Esophagus muscularis mucosa (tissue), 4 donors: ENCODE results near the gene PAPSS1. TPM values are rescaled to one million over a fixed set of nuclear protein-coding genes. Genes with fewer than 3 reads are reported as not detected.

ENCODE experiments used
- DNase-seq: peaks from one replicate; pipeline ENCODE4 v3.0.0-alpha.2; 2017; ENCODE audit errors: extremely low spot score
- H3K27ac ChIP-seq, 4 donors: fragments of 200-600 bp; sonication (generic); replicated peaks in 1 of 4; 1 replicate in 3 of 4; 2 replicates in 1 of 4; pipeline ENCODE4 v1.5.1; 2016 to 2019; ENCODE audit warnings: mild to moderate bottlenecking in 1 of 4
- H3K27me3 ChIP-seq, 4 donors: fragments of 200-600 bp; sonication (generic); one replicate each; pipeline versions ENCODE4 v1.5.1 to v1.6.0; 2016 to 2019
- H3K36me3 ChIP-seq, 4 donors: fragments of 200-600 bp; sonication (generic); one replicate each; pipeline ENCODE4 v1.5.1; 2016 to 2019
- H3K4me1 ChIP-seq, 4 donors: fragments of 200-600 bp; sonication (generic); one replicate each; pipeline ENCODE4 v1.5.1; 2016 to 2019
- H3K4me3 ChIP-seq, 4 donors: fragments of 200-600 bp; sonication (generic); 1 replicate in 2 of 4; 2 replicates in 2 of 4; pipeline ENCODE4 v1.5.1; 2016 to 2019; ENCODE audit warnings: mild to moderate bottlenecking in 4 of 4, moderate library complexity in 1 of 4
- H3K9me3 ChIP-seq, 4 donors: fragments of 200-600 bp; sonication (generic); 1 replicate in 3 of 4; 2 replicates in 1 of 4; pipeline ENCODE4 v1.5.1; 2016 to 2019
- CTCF ChIP-seq, 3 experiments: fragments of 200-600 bp in 2 of 3; fragments of 450-650 bp in 1 of 3; sonication (generic) in 2 of 3; IDR thresholded peaks; one replicate each; pipeline ENCODE4 v1.5.1; 2017 to 2019; ENCODE audit warnings: antibody characterized with exemption in 3 of 3, mild to moderate bottlenecking in 2 of 3, moderate library complexity in 1 of 3
- EP300 ChIP-seq: sonication (generic); formaldehyde crosslinking; IDR thresholded peaks from one replicate; pipeline ENCODE4 v1.6.1; 2017; ENCODE audit warnings: antibody characterized with exemption
- POLR2A ChIP-seq: fragments of 450-650 bp; IDR thresholded peaks from one replicate; pipeline ENCODE4 v1.6.1; 2017; ENCODE audit warnings: antibody characterized with exemption, moderate library complexity, mild to moderate bottlenecking, low read depth
- POLR2AphosphoS5 ChIP-seq, 2 donors: sonication (generic); formaldehyde crosslinking; IDR thresholded peaks; one replicate each; pipeline ENCODE4 v1.6.1; 2017; ENCODE audit warnings: antibody characterized with exemption in 2 of 2
- WGBS: methylation state at CpG from one replicate; pipeline ENCODE4 v1.1.5; 2018; 5-methylcytosine and 5-hydroxymethylcytosine counted together
- intact Hi-C: fragments of 100-400 bp; cut with DNase I; formaldehyde crosslinking; loops from one replicate; pipeline ENCODE4 v1.15.1; 2023
- total RNA-seq, 4 donors: library from RNA; depleted of rRNA; stranded (reverse); fragments of >200 nt; gene quantifications; one replicate each; pipeline versions ENCODE4 v1.1.0 to v1.2.1, GENCODE V29; 2016

Gene PAPSS1
- total RNA-seq, 4 donors from 2014 or later = 11.6 to 24.4 (median 18.1) TPM

- Histone ChIP-seq H3K27me3 (no peaks in the 10 kb centered on the region), H3K9me3 (peaks cover 0 to 5% (median 0%) of the 10 kb centered on the region in 4 donors), H3K27ac (no peak overlapping the region), H3K4me1 (peaks cover 0 to 8% (median 0%) of the 10 kb centered on the region in 4 donors), H3K4me3 (no peak overlapping the region), H3K36me3 (peaks cover 0 to 7% (median 3%) of the 10 kb centered on the region in 4 donors)
- no peak for DNase-seq
- intact Hi-C loops = no loop called here
- TF ChIP-seq CTCF (IDR thresholded peaks at IDR 0.05) (no peak), POLR2A (no peak), EP300 (no peak), POLR2AphosphoS5 (IDR thresholded peaks at IDR 0.05) (no peak)
Measured at GRCh38 chr4:107618656-107619055, 101.4 kb downstream of the PAPSS1 start.

GRCh38 chr4:107616838-107617389, 103.1 kb downstream of the PAPSS1 start:
- intact Hi-C loops = no loop called here
- no peaks in the 10 kb centered on the region for H3K27me3 ChIP-seq
- H3K4me3 ChIP-seq = no peak overlapping the region
- H3K36me3 ChIP-seq = peaks cover 4 to 12% (median 8%) of the 10 kb centered on the region in 4 donors
- H3K9me3 ChIP-seq = no peaks in the 10 kb centered on the region
- peaks cover 0 to 8% (median 0%) of the 10 kb centered on the region in 4 donors for H3K4me1 ChIP-seq
- no peak for TF ChIP-seq EP300
- TF ChIP-seq POLR2AphosphoS5 (IDR thresholded peaks at IDR 0.05) = no peak
- no peak for TF ChIP-seq CTCF (IDR thresholded peaks at IDR 0.05)
- no peak for TF ChIP-seq POLR2A
- 84% methylated on average over 3 of the region's 3 CpGs for WGBS
- H3K27ac ChIP-seq = no peak overlapping the region
- DNase-seq = no peak

GRCh38 chr4:107615809-107616208, 104.2 kb downstream of the PAPSS1 start:
- TF ChIP-seq EP300 (no peak), CTCF (IDR thresholded peaks at IDR 0.05) (no peak), POLR2AphosphoS5 (IDR thresholded peaks at IDR 0.05) (no peak), POLR2A (no peak)
- no peaks in the 10 kb centered on the region for H3K27me3 ChIP-seq
- peaks cover 4 to 12% (median 8%) of the 10 kb centered on the region in 4 donors for H3K36me3 ChIP-seq
- no peak overlapping the region for H3K4me3 ChIP-seq
- 100% methylated on average over 1 of the region's 1 CpG for WGBS
- no peaks in the 10 kb centered on the region for H3K9me3 ChIP-seq
- intact Hi-C loops = no loop called here
- H3K27ac ChIP-seq = no peak overlapping the region
- no peak for DNase-seq
- peaks cover 0 to 8% (median 0%) of the 10 kb centered on the region in 4 donors for H3K4me1 ChIP-seq

GRCh38 chr4:107603430-107603829, 116.6 kb downstream of the PAPSS1 start:
- 80% methylated on average over 4 of the region's 4 CpGs for WGBS
- Histone ChIP-seq H3K27me3 (no peaks in the 10 kb centered on the region), H3K9me3 (no peaks in the 10 kb centered on the region), H3K27ac (no peak overlapping the region), H3K36me3 (no peaks in the 10 kb centered on the region), H3K4me1 (no peaks in the 10 kb centered on the region), H3K4me3 (no peak overlapping the region)
- TF ChIP-seq POLR2AphosphoS5 (IDR thresholded peaks at IDR 0.05) = no peak
- no peak for TF ChIP-seq POLR2A
- TF ChIP-seq CTCF (IDR thresholded peaks at IDR 0.05) = no peak
- TF ChIP-seq EP300 = no peak
- intact Hi-C loops = no loop called here
- DNase-seq = no peak

- H3K27ac ChIP-seq = no peak overlapping the region
Measured at GRCh38 chr4:107600983-107601382, 119.1 kb downstream of the PAPSS1 start.

More at GRCh38 chr4:107600983-107601382, 119.1 kb downstream of the PAPSS1 start:
- intact Hi-C loops = no loop called here
- Histone ChIP-seq H3K9me3 (no peaks in the 10 kb centered on the region), H3K4me3 (no peak overlapping the region), H3K36me3 (no peaks in the 10 kb centered on the region), H3K27me3 (no peaks in the 10 kb centered on the region), H3K4me1 (no peaks in the 10 kb centered on the region)
- no peak for DNase-seq
- TF ChIP-seq CTCF (IDR thresholded peaks at IDR 0.05) = no peak
- no peak for TF ChIP-seq POLR2A
- no peak for TF ChIP-seq POLR2AphosphoS5 (IDR thresholded peaks at IDR 0.05)
- no peak for TF ChIP-seq EP300
